RKO (cell line): ENCODE data around the gene DLST.

Experiments used
- DNase-seq: peaks from one replicate; pipeline ENCODE4 v3.0.0-alpha.2; 2016; ENCODE audit warnings: low spot score

Gene DLST

DNA sequence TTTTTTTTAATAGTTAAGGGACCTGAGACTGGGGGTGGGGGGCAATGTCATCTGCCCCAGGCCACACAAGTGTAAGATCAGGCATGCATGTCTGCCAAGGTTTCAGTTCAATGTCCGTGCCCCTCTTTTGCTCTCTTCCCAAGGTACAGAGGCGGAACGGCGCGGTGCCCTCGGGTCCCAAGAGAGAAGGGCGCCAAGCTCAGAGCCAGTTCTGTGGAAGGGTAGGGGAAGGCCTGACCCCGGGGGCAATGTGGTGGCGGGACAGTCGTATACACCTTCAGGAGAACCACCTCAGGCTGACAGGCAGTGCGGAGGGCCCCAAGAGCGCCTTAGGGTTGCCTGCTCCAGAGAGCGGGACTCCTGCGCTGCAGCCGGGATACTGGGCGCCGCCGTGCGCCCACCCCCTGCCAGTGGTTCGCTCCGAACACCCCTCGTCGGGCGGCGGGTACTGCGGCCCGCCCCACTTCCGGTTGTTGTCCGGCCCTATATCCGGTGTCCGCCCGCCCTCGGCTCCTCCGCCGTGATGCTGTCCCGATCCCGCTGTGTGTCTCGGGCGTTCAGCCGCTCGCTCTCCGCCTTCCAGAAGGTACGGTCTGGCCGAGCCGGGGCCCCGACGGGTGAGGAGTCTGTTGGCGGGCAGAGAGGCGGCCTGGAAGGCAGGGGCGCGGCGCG, at the start of gene DLST:
Gene DLST (plus strand): TSS at position 486 of the 672 bp plus-strand sequence. CDS start 38 bp downstream, at position 524.
- DNase-seq = peak; percentile 91

DNA sequence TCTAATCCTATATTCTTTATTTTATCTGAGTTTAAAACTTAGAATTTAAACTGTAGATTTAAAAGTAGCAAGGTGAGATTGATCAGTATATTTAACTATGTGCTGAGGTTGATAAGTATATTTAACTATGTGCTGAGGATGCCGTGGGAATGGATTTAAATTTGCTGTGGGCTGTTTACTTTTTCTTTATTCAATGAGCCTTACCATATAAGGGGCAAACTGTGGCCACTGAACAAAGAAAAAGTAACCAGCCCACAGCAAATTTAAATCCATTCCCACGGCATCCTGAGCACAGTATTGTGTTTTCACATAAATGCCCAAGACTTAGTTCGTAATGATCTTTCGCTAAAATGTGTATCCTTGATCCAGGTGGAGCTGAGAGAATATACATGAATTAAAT, 48.9 kb upstream of the DLST start:
- DNase-seq = no peak

DNA sequence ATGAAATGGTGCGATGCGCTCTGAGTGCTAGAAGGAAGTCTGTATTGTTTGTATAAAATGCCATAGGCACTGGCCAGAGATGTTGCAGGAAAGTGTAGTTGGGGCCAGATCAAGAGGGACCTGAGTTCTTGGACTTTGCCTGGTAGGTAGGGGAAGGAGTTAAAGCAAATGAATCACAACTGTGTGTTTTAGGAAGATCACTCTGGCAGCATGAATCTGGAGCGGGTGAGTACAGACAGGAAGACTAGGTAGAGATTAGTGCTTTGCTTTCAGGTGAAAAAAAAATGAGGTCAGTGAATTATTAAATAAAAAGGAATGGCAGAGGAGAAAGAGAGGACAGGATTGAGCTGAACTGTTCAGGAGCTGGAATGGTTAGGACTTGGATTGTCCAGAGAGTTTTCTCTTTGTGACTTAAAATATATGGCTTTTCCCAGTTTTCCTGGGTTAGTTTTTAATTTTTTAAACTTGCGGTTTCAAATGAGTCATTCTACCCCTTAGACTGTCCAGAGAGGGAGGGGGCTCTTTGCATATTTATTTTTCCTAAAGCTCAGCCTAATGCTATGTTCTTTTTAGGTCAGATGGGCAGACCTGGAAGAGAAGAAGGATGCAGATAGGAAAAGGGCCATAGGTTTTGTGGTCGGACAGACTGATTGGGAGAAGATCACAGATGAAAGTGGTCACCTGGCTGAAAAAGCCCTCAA, 46.9 kb upstream of the DLST start:
- DNase-seq = no peak

DNA sequence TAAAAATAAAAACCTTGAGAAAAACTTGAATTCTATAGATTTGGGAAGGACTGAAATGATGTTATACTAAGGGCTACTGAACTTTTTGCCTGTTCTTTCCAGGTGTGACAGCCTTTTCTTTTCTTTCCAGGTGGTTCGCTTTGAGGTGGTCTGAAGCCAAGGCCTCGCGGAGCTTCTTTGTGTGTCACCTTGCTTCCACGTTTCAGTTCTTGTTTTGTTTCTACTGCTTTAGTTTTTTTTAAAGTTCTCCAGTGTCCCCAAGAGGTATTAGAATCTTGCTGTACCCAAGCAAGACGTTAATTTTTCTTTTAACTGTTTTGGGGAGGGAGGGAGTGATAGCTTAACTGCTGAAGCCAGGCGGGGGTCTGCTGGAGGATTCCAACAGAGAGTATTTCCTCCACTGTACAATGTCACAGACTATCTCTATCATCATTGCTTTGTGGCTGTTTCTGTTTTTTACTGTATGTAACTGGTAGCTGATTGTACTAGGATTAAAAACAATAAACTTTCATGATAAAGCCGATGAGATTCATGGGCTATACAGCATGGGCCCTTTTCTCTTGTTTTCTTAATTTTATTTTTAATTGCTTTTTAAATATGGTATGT, 46.0 kb upstream of the DLST start:
- DNase-seq = no peak

DNA sequence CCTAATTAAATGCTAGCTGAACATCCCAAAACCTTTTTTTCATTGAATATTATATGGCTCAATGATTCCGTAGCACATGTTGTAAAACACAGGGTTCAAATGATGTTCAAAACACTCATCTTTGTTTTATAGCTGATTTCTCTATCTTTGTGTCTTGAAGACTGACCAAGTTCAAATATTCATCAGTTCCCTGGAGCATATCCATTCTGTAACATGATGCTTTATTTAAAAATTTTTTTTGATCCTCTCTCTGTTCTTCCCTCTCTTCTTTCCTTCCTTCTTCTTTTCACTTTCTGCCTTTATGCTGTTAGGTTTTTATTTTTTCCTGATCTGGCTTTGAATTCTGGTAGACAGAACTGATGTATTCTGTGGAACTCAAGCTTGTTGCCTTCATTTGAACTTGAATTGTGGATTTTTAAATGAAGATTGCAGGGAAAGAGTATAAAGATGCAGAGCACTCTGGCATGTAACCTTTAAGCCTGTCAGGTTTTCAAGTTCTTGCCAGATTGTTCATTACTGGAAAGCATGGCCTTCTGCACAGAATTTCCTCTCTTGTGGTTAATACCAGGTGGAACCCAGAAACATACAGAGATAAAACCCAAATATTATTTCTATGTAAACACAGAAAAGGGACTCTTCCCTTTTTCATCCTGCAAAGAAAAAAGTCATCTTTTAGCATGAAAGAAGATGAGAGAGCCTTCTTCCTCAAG, 45.3 kb upstream of the DLST start:
- no peak for DNase-seq

DNA sequence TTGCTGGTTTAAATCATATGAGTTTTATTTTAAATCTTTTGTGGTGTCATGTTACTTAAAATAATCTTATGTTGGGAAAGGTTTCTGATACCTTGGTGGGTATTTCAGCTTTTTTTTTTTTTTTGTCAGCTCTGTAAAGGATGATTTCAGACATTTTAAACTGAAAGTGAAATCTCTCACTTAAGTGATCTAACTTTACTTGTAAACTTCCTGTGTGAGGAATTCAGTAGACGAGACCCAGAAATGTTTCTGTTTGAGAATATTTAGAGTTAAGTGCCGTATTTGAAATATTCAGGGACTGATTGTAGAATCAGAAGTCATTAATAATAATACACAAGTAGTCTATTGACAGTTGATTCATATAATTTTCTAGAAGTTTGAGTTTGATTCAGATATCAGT, 43.5 kb upstream of the DLST start:
- DNase-seq = no peak

DNA sequence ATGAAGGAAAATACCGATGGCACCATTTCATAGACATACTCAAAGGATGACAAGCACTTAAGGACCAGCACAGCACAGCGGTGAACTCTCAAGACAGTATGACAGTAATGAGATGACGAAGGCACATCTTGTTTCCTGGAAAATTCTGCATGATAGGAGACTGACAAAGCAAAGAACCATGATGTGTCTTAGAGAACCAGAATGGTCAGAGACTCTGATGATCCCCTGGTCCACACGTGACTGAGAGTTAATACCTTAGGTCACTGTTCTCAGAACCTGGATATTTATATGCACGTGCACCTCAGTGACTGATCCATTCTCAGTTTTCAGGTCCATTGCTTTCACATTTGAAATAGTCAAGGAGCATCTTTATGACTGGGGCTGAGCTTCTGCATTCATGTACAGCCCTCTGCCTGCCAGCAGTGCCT, 41.1 kb upstream of the DLST start:
- no peak for DNase-seq

DNA sequence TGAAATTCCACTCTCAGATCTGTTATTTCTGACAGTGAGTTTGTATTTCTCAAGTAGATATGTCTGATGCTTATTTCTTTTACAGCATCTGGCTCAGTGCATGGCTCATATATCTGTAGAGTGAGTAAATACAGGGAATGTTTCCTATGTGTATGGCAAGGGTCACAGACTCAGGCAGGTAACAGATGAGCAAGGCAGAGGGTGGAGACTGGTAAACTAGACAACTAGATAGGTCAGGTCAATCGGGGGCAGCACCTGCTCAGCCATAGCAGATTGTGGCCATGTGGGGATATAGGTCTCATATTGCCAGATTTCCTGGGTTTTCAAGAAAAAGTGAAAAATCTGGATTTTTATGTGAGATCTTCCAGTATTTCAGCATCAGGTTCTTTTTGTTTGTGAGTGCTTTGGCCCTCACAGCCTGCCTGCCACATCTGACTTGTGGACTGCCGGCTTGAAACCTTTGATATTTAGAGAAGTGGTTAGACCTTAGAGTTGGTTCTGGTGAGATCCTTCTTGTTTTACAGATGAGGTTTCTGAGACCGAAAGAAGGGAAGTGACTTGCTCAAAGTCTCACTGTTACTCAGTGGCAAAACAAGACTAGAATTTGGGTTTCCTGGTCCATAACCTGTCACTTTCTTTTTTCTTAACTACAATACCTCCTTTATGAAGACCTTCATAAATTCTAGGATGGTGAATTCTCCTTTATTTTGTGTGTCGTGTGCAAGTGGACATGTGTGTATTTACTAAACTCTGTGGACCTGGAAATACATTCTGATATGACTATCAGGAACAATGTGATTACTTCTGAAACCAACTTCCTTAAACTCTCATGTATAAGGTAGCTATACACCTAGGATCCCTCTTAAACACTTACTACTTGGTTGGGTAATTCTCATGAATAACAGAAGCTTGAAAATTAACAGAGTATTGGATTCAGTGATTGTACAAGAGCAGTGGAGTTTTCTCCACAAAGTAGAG, 40.2 kb upstream of the DLST start:
- DNase-seq = no peak

DNA sequence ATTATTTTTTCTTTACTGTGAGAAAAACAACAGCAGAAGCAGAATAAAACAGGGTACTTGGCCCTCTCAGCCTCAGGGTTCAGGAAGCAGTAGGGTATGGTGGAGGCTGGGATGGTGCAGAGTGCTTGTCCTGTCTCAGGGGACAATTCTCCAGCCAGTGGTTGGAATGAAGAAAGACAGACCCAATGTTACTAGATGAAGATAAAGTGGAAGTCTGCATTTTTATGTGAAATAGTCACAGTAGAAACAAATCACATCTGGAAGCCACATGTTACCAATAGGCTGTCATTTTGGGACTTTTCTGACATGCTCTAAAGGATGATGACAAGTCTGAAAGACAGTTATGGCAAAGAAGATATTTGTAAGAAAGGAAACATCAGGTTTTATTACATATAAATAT, 38.1 kb upstream of the DLST start:
- no peak for DNase-seq

DNA sequence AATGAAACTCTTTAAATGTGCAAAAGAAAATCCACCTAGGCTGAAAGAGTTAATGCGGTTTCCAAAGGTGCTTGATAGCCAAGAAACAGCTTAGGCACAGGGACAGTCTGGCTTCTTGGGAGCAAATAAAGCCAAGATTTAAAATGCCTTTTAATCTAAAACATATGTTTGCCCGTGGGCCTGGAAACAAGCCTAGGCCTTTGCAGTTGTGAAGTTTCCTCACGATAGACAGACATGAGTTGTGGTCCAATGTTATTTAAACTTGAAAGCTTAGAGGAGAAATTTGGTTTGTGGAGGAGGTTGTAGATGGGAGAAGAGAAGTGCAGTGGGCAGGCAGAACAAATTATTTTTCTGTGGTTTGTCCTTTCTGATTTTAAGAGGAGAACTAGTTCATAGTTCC, 35.5 kb upstream of the DLST start:
- no peak for DNase-seq

DNA sequence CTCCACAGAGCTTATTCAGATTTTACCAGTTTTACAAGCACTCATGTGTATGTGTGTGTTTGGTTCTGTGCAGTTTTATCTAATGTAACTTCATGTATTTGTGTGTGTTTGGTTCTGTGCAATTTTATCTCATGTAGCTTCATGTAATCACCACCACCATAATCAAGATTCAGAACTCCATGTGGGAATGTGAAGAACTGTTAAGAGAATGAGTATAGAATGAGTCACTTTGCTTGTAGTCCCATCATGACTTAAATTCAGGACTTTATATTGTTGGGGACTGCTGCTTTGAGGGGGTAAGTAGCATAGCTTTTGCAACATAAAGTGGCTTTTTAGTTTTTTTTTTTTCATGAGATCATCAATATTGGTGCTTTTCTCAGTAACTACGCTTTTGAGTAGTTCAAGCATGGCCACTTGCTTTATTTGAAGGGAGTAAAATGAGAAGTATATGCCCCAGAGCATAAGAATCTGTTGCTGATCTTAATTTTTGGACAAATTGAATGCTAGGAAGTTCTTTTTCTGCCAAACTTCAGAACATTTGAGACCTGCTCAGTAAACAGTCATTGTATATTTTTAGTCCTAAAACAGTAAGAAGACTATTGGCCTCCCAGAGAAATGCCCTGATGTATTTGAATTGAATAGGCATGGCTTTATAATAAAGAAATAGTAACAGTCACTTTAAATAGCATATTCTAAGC, 34.6 kb upstream of the DLST start:
- peak; percentile 61 for DNase-seq

DNA sequence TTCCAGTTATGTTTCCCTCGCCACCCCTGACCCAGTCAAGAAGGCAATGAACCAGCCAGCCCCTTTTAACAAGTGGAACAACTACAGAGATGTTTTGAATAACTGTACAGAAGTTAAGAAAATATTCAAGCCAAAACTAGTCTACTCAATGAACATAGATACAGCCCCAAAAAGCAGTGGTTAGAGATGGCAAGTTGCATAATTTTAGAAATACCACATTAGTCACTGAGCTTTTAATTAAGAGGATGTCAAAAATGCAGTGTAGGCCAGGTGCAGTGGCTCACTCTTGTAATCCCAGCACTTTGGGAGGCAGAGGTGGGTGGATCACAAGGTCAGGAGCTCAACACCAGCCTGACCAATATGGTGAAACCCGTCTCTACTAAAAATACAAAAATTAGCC, 32.9 kb upstream of the DLST start:
- DNase-seq = no peak

DNA sequence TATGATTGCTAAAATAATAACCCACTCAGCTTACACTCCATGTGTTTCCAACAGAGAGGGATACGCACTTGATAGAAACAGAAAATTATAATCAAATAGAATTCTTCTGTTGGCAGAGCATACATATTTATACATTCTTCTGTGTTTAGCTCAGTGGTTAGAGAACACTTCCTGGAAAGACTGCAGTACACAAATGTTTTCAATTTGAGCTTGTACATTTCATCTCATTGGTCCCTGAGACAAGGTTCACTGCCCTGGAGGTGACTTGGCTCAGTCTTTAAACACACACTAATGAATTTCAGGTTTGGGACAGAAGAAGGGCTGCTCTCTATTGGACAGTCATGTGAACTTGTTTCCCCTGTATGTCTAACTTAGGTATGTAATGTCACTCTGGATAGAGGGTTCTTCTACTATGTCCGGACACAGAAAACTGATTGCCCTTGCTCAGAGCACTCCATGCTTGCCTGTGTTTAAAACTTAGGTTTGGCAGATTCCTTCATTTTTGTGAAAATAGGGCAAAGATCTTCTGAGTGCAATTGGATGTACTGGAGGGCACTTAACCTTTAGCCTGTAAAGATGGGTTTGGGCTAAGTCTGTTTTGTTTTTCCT, 28.7 kb upstream of the DLST start:
- DNase-seq = no peak

DNA sequence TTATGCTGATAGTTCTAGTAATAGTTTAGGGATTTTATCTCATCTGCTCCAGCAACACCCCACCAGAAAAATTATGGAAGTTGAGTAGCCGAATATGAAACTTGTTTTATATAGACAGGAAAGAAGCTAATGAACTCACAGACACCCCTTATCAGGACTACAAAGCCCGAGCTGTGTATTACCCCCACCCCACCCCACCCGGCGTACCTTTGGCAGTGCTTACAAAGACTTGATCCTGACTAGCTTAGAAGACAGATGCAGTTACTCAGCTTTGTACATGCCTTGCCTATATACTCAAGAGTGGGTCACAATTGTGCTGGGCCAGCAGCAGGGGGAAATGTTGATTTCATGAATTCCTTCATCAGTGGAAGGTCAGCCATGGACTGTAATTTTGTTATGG, 28.1 kb upstream of the DLST start:
- DNase-seq = no peak

DNA sequence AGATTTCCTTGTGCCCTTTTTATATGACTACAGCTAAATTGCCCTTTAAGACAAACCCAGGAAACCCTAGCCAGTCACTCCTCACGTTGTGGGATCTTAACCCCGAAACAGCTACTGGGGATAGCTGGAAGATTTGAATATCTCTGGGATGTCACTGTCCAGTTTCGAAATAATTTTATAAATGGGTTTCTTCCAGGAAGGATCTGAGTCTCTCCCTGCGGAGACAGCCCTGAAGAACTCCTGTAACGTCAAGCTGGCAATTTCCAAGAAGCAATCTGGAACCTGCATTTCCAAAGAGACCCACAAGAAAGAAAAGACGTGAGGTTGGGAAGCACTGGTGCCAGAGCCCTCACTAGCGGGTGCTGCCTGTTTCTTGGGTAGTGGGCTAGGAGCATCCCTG, 26.7 kb upstream of the DLST start:
- DNase-seq = no peak

DNA sequence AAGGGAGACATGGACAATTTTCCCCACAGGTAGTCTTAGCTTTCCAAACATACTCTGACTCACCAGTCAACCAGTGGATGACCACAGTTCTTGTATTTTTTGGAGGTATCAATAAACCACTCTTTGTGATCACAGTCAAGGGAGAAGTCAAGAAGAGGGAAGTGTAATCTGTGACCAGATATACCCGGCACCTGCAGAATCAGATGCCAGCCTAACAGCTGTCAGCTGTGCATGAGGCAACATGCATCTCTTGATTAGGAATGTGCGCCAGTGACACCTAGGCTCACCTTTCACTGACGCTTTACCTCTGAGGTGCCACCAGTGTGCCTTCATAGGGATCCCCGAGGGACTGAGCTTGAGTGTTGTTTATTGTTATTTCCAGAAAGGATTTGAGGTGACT, 25.8 kb upstream of the DLST start:
- no peak for DNase-seq

DNA sequence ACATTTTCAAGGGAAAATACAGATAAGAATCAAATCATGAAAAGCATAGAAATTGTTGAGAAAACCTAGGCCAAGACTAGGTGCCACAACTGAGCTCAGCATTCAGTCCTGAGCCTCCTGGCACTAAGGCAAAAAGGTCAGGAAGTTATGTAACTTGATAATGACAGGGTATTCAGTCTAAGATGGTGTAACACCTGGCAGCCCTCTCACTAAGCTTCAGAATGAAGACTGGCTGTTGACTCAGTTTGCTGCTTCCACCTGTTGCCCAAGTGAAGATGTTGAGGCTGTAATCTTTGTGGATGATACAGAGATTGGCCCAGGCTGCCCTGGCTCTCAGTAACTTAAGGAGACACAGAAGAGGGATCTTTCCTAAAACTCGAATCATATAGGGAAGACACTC, 25.4 kb upstream of the DLST start:
- no peak for DNase-seq

DNA sequence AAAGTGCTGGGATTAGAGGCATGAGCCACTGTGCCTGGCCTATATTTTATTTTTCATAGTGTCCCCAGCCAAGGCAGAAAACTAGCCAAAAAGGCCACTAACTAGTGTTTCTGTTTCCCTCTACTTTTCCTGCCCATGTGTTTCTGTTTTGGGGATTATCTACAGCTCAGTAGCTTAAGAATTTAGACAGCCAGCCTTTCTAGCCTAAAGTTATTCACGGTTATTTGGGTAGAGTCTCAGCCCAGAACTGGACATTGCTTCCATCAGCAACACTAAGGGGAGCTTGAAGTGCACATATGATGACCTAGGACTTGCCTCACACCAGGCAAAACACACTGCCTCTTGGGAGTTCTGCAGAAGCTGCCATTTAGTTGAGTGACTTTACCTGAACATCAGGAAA, 23.7 kb upstream of the DLST start:
- DNase-seq = no peak

DNA sequence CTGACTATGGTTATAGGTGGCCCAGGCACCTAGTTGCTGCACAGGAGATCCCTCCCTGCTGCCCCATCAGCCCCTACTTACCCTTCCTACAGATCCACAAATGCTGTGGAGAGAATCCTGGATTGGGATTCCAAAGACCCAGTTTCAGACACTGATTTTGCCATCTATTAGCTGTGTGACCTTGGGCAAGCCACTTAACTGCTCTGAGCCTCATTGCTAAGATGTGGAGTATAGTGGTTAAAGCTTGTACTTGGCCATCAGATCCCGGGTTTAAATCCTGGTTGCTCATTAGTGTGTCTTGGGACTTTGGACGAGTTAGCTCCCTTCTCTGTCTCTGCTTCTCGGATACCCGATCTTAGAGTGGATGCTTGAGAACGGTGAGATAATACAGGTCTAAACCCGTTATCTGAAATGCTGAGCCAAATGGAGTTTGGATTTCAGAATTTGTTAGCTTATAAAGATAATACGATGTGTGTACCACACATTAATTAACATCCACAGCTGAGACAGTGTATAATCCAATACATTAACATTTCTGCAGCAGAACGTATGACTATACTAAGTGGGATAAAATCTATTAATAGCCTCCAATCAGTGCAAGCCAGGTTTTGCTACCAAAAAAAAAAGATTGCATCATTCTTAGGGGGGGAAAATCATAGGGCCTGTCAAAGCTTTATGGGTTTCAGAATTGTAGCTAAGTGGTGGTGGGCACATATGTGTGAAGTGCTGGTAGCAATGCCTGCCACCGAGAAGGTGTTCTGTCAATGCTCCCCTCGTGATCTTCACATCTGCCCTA, 21.8 kb upstream of the DLST start:
- DNase-seq = no peak
